GM23248 (cell line): ENCODE measurements around the gene MYH9. TPM values are rescaled to one million over a fixed set of nuclear protein-coding genes. Genes with fewer than 3 reads are reported as not detected.
A peak's percentile ranks its signal among the peaks of the same experiment; 100 is the strongest.

Experiments used
- DNase-seq: peaks from one replicate; pipeline ENCODE4 v3.0.0-alpha.2; 2015
- H2AFZ ChIP-seq: fragments of 200-600 bp; sonication (generic); 2 replicates; pipeline ENCODE4 v1.6.1; 2016; ENCODE audit warnings: antibody characterized with exemption
- H3F3A ChIP-seq: fragments of 200-600 bp; sonication (generic); 2 replicates; pipeline ENCODE4 v1.6.1; 2016; ENCODE audit warnings: mild to moderate bottlenecking, antibody characterized with exemption, mixed run types; ENCODE audit not compliant: insufficient read depth
- H3K27ac ChIP-seq: fragments of 200-600 bp; sonication (generic); 2 replicates; pipeline ENCODE4 v1.5.1; 2016; ENCODE audit warnings: mild to moderate bottlenecking
- H3K27me3 ChIP-seq: fragments of 200-600 bp; sonication (generic); replicated peaks from 2 replicates; pipeline ENCODE4 v1.6.1; 2016; ENCODE audit warnings: mild to moderate bottlenecking; ENCODE audit not compliant: insufficient read depth
- H3K36me3 ChIP-seq: fragments of 200-600 bp; sonication (generic); 2 replicates; pipeline ENCODE4 v1.6.1; 2016; ENCODE audit warnings: low read depth, mild to moderate bottlenecking
- H3K4me1 ChIP-seq: fragments of 200-600 bp; sonication (generic); 2 replicates; pipeline ENCODE4 v1.6.1; 2016; ENCODE audit warnings: mild to moderate bottlenecking; ENCODE audit not compliant: insufficient read depth
- H3K4me2 ChIP-seq: fragments of 200-600 bp; sonication (generic); one replicate; pipeline ENCODE4 v1.6.1; 2016; ENCODE audit warnings: mild to moderate bottlenecking; ENCODE audit not compliant: unreplicated experiment
- H3K4me3 ChIP-seq: fragments of 200-600 bp; sonication (generic); 2 replicates; pipeline ENCODE4 v1.5.1; 2016; ENCODE audit warnings: mild to moderate bottlenecking
- H3K79me2 ChIP-seq: fragments of 200-600 bp; sonication (generic); 2 replicates; pipeline ENCODE4 v1.6.1; 2016; ENCODE audit warnings: mild to moderate bottlenecking; ENCODE audit not compliant: insufficient read depth
- H3K9ac ChIP-seq: fragments of 200-600 bp; sonication (generic); 2 replicates; pipeline ENCODE4 v1.6.1; 2016; ENCODE audit warnings: mild to moderate bottlenecking
- H3K9me2 ChIP-seq: fragments of 200-600 bp; sonication (generic); 2 replicates; pipeline ENCODE4 v1.6.1; 2016; ENCODE audit warnings: mixed run types, mild to moderate bottlenecking, moderate library complexity; ENCODE audit not compliant: insufficient read depth
- H3K9me3 ChIP-seq: fragments of 200-600 bp; sonication (generic); one replicate; pipeline ENCODE4 v1.6.1; 2017; ENCODE audit warnings: low read depth
- H4K20me1 ChIP-seq: fragments of 200-600 bp; sonication (generic); 2 replicates; pipeline ENCODE4 v1.6.0; 2016; ENCODE audit not compliant: insufficient read depth
- EZH2 ChIP-seq: fragments of 200-600 bp; sonication (generic); IDR thresholded peaks from 2 replicates; pipeline ENCODE4 v1.6.1; 2018; ENCODE audit warnings: antibody characterized with exemption, mild to moderate bottlenecking; ENCODE audit not compliant: insufficient read depth, poor library complexity, severe bottlenecking
- EZH2phosphoT487 ChIP-seq: fragments of 200-600 bp; sonication (generic); IDR thresholded peaks from 2 replicates; pipeline ENCODE4 v1.6.1; 2018; ENCODE audit warnings: antibody characterized with exemption, moderate library complexity, mild to moderate bottlenecking, low read depth; ENCODE audit not compliant: insufficient read depth
- WGBS, 2 experiments: methylation state at CpG; one replicate each; pipeline ENCODE4 v1.1.6; 2015 to 2017; ENCODE audit warnings: low lambda C conversion rate in 2 of 2, low coverage in 1 of 2; ENCODE audit errors: missing lambda C conversion rate in 2 of 2; 5-methylcytosine and 5-hydroxymethylcytosine counted together
- in situ Hi-C: fragments of 300-500 bp; cut with MboI; formaldehyde crosslinking; loops from 2 replicates; pipeline ENCODE4 v1.15.0; 2020
- polyA plus RNA-seq: library from polyadenylated mRNA; unstranded; fragments of >200 nt; fragmentation: Nextera tagmentation; extraction: Ambion mirVana; gene quantifications from 2 replicates; pipeline ENCODE4 v1.2.1, GENCODE V29; 2016
- total RNA-seq: library from RNA; depleted of rRNA; stranded (reverse); fragments of >200 nt; shearing (Covaris generic); gene quantifications from 2 replicates; pipeline ENCODE4 v1.2.3, GENCODE V29; 2014

The MYH9 gene
- total and polyA plus RNA-seq, 2 experiments from 2014 or later, result 287 to 420 TPM

DNA sequence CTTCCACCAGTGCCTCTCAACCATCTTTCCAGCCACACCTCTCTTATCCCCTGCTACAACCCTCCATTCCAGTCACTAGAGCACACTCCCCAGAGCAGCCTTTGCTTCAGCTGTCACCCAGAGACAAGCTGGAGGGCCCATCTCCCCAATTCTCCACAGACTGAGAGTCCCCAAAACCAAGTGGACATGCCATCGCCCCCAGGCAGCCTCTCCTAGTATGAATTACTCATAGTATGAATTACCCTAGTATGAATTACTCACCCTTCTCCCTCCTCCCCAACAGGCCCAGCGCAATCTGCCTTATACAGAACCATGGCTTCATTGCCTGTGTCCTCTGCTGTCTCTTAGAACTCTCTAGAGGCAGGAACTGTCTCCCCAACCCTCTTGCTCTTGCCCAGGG lies 24.8 kb downstream of the MYH9 start:
- no peaks in the 10 kb centered on the region for H3K9me2 ChIP-seq
- peak; percentile 86 for DNase-seq
- peak overlapping the region; percentile 46 for H3K4me2 ChIP-seq
- H3K9ac ChIP-seq, result no peak overlapping the region
- peaks cover 100% of the 10 kb centered on the region for H3K79me2 ChIP-seq
- H3F3A ChIP-seq, result peaks cover 78% of the 10 kb centered on the region
- TF ChIP-seq EZH2, result no peak
- no peak for TF ChIP-seq EZH2phosphoT487
- in situ Hi-C loops, result no loop called here
- no peaks in the 10 kb centered on the region for H3K27me3 ChIP-seq
- H4K20me1 ChIP-seq, result peaks cover 19% of the 10 kb centered on the region
- no peaks in the 10 kb centered on the region for H3K36me3 ChIP-seq
- no peak overlapping the region for H3K4me3 ChIP-seq
- H3K9me3 ChIP-seq, result no peaks in the 10 kb centered on the region
- 34 to 44% methylated on average over 2 of the region's 2 CpGs for WGBS, 2 experiments
- peaks cover 92% of the 10 kb centered on the region for H3K4me1 ChIP-seq
- no peak overlapping the region for H2AFZ ChIP-seq
- H3K27ac ChIP-seq, result peak overlapping the region; percentile 80

- peaks cover 100% of the 10 kb centered on the region for H3K79me2 ChIP-seq
- no peak overlapping the region for H2AFZ ChIP-seq
- H3K4me1 ChIP-seq, result peaks cover 90% of the 10 kb centered on the region
- DNase-seq, result no peak
- no peak overlapping the region for H3K27ac ChIP-seq
- WGBS, 2 experiments, result 86 to 88% methylated on average over 4 of the region's 4 CpGs
- H3K36me3 ChIP-seq, result no peaks in the 10 kb centered on the region
- peaks cover 17% of the 10 kb centered on the region for H4K20me1 ChIP-seq
- peaks cover 79% of the 10 kb centered on the region for H3F3A ChIP-seq
- H3K4me2 ChIP-seq, result no peak overlapping the region
- H3K9me3 ChIP-seq, result no peaks in the 10 kb centered on the region
- in situ Hi-C loops, result no loop called here
- no peak overlapping the region for H3K9ac ChIP-seq
- no peak for TF ChIP-seq EZH2phosphoT487
- TF ChIP-seq EZH2, result no peak
- no peak overlapping the region for H3K4me3 ChIP-seq
- H3K27me3 ChIP-seq, result no peaks in the 10 kb centered on the region
- H3K9me2 ChIP-seq, result no peaks in the 10 kb centered on the region
These were observed 25.7 kb downstream of the MYH9 start for GRCh38 chr22:36362075-36362474.

- in situ Hi-C loops, result no loop called here
- H3K4me1 ChIP-seq, result peaks cover 88% of the 10 kb centered on the region
- peaks cover 17% of the 10 kb centered on the region for H4K20me1 ChIP-seq
- peak overlapping the region; percentile 21; the same call in 1 of the 2 replicates for H3K27ac ChIP-seq
- 80 to 84% methylated on average over 5 of the region's 5 CpGs for WGBS, 2 experiments
- no peak for TF ChIP-seq EZH2
- no peaks in the 10 kb centered on the region for H3K27me3 ChIP-seq
- no peak overlapping the region for H3K4me3 ChIP-seq
- H3K4me2 ChIP-seq, result peak overlapping the region; percentile 36
- no peaks in the 10 kb centered on the region for H3K9me2 ChIP-seq
- no peaks in the 10 kb centered on the region for H3K9me3 ChIP-seq
- H3F3A ChIP-seq, result peaks cover 77% of the 10 kb centered on the region
- H2AFZ ChIP-seq, result no peak overlapping the region
- H3K79me2 ChIP-seq, result peaks cover 100% of the 10 kb centered on the region
- H3K9ac ChIP-seq, result no peak overlapping the region
- no peaks in the 10 kb centered on the region for H3K36me3 ChIP-seq
- no peak for DNase-seq
These were observed 26.8 kb downstream of the MYH9 start for GRCh38 chr22:36360871-36361383.

DNA sequence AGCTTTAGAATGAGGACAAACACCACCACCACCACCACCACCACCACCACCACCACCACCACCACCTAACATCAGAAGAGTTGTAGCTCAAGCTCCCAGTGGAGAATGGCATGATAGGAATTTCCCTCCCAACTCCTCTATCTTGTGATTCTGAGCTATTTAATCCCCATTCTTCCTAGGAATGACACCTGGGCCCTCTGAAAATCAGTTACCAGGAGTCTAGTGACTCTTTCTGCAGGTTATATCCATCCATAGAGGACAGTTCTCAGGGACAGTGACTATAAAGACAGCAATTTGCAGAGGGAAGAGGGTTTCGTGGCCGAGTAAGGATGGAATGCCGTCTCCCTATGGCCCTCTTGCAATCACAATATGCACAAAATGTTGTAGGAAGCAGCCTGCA lies 27.8 kb downstream of the MYH9 start:
- no peaks in the 10 kb centered on the region for H3K27me3 ChIP-seq
- no peaks in the 10 kb centered on the region for H3K9me2 ChIP-seq
- peaks cover 100% of the 10 kb centered on the region for H3K79me2 ChIP-seq
- H3K9ac ChIP-seq, result no peak overlapping the region
- no peaks in the 10 kb centered on the region for H3K9me3 ChIP-seq
- H3K36me3 ChIP-seq, result no peaks in the 10 kb centered on the region
- peaks cover 80% of the 10 kb centered on the region for H3F3A ChIP-seq
- no peak for DNase-seq
- peaks cover 17% of the 10 kb centered on the region for H4K20me1 ChIP-seq
- WGBS, 2 experiments, result 98 to 99% methylated on average over 3 of the region's 3 CpGs
- H3K4me3 ChIP-seq, result no peak overlapping the region
- TF ChIP-seq EZH2phosphoT487 (no peak), EZH2 (no peak)
- H3K4me1 ChIP-seq, result peaks cover 88% of the 10 kb centered on the region
- no peak overlapping the region for H3K27ac ChIP-seq
- in situ Hi-C loops, result no loop called here
- H2AFZ ChIP-seq, result no peak overlapping the region
- H3K4me2 ChIP-seq, result no peak overlapping the region
